Activated gamma-delta T cell treated with anti-CD3 and anti-CD28 coated beads, Interleukin-2, amount 50 U/mL, for 16 hours (primary cell): ENCODE results near the gene STK32C.
"Not testable (repeated sequence)": the region's sequence is repeated elsewhere in the genome, so short reads cannot be mapped to it uniquely, and the experiment has no call there.

Experiments used
- DNase-seq: peaks from one replicate; pipeline ENCODE4 v3.0.0-alpha.2; 2020; ENCODE audit warnings: low read depth

Gene STK32C

GRCh38 chr10:132230557-132231210 is 77.1 kb downstream of the STK32C start:
- no peak for DNase-seq

GRCh38 chr10:132229834-132230556 is 77.8 kb downstream of the STK32C start:
- no peak for DNase-seq

- DNase-seq, result no peak
These were observed 78.7 kb downstream of the STK32C start for GRCh38 chr10:132229096-132229495.

- DNase-seq, result no peak
These were observed 79.1 kb downstream of the STK32C start for GRCh38 chr10:132228616-132229015.

- no peak for DNase-seq
These were observed 79.8 kb downstream of the STK32C start for GRCh38 chr10:132227851-132228390.

GRCh38 chr10:132226586-132227405 is 81.0 kb downstream of the STK32C start:
- DNase-seq, result no peak

GRCh38 chr10:132225849-132226205 is 81.9 kb downstream of the STK32C start:
- DNase-seq, result no peak

GRCh38 chr10:132225073-132225848 is 82.5 kb downstream of the STK32C start:
- DNase-seq, result no peak

- DNase-seq, result no peak
These were observed 83.2 kb downstream of the STK32C start for GRCh38 chr10:132224343-132225072.

GRCh38 chr10:132223611-132224342 is 84.0 kb downstream of the STK32C start:
- no peak for DNase-seq

GRCh38 chr10:132223156-132223590 is 84.6 kb downstream of the STK32C start:
- DNase-seq, result peak; percentile 22

GRCh38 chr10:132222726-132223125 is 85.0 kb downstream of the STK32C start:
- no peak for DNase-seq

GRCh38 chr10:132220996-132221395 is 86.8 kb downstream of the STK32C start:
- DNase-seq, result not testable (repeated sequence)

- DNase-seq, result no peak
These were observed 87.7 kb downstream of the STK32C start for GRCh38 chr10:132220061-132220460.

GRCh38 chr10:132219486-132219885 is 88.3 kb downstream of the STK32C start:
- no peak for DNase-seq

- not testable (repeated sequence) for DNase-seq
These were observed 91.3 kb downstream of the STK32C start for GRCh38 chr10:132216441-132216840.

GRCh38 chr10:132213917-132214316 is 93.8 kb downstream of the STK32C start:
- DNase-seq, result no peak

GRCh38 chr10:132212816-132213215 is 94.9 kb downstream of the STK32C start:
- DNase-seq, result no peak

GRCh38 chr10:132211246-132211645 is 96.5 kb downstream of the STK32C start:
- DNase-seq, result no peak

- no peak for DNase-seq
These were observed 97.0 kb downstream of the STK32C start for GRCh38 chr10:132210766-132211165.
